ENCODE data around the gene SLC10A7.
A peak's percentile ranks its signal among the peaks of the same experiment; 100 is the strongest.

The SLC10A7 gene

GRCh38 chr4:146522098-146522868 lies 543 bp upstream of the SLC10A7 start:
- Histone ChIP-seq H3K36me3 (ENCODE audit: control insufficient read depth in 2 of 2, insufficient read depth in 2 of 2, low read length in 2 of 2) (no peaks in the 10 kb centered on the region), H3K9me3 (ENCODE audit: control insufficient read depth in 2 of 2, low read length in 2 of 2) (no peaks in the 10 kb centered on the region), H3K27me3 (ENCODE audit: control insufficient read depth in 2 of 2, insufficient read depth in 2 of 2, low read length in 2 of 2) (no peaks in the 10 kb centered on the region), H3K4me3 (ENCODE audit: low read length in 2 of 2) (peak overlapping the region; percentile 91 to 94), H3K27ac (ENCODE audit: low read depth in 2 of 2, low read length in 2 of 2) (peak overlapping the region; percentile 78 to 79), H3K9ac (ENCODE audit: low read depth in 1 of 2, low read length in 2 of 2) (peak overlapping the region; percentile 87 to 92), H3K4me1 (ENCODE audit: control insufficient read depth in 2 of 2, insufficient read depth in 2 of 2, low read length in 2 of 2) (peaks cover 11 to 14% of the 10 kb centered on the region in 2 donors)

GRCh38 chr4:146520896-146521540 lies 722 bp downstream of the SLC10A7 start:
- Histone ChIP-seq H3K27me3 (ENCODE audit: control insufficient read depth in 2 of 2, insufficient read depth in 2 of 2, low read length in 2 of 2) (no peaks in the 10 kb centered on the region), H3K27ac (ENCODE audit: low read depth in 2 of 2, low read length in 2 of 2) (peak overlapping the region; percentile 78 to 79), H3K36me3 (ENCODE audit: control insufficient read depth in 2 of 2, insufficient read depth in 2 of 2, low read length in 2 of 2) (no peaks in the 10 kb centered on the region), H3K4me3 (ENCODE audit: low read length in 2 of 2) (peak overlapping the region; percentile 91 to 94), H3K9ac (ENCODE audit: low read depth in 1 of 2, low read length in 2 of 2) (peak overlapping the region; percentile 87 to 92), H3K9me3 (ENCODE audit: control insufficient read depth in 2 of 2, low read length in 2 of 2) (no peaks in the 10 kb centered on the region), H3K4me1 (ENCODE audit: control insufficient read depth in 2 of 2, insufficient read depth in 2 of 2, low read length in 2 of 2) (peaks cover 11 to 14% of the 10 kb centered on the region in 2 donors)

- Histone ChIP-seq H3K9me3 (ENCODE audit: control insufficient read depth in 2 of 2, low read length in 2 of 2) (no peaks in the 10 kb centered on the region), H3K9ac (ENCODE audit: low read depth in 1 of 2, low read length in 2 of 2) (no peak overlapping the region), H3K27ac (ENCODE audit: low read depth in 2 of 2, low read length in 2 of 2) (no peak overlapping the region), H3K4me3 (ENCODE audit: low read length in 2 of 2) (no peak overlapping the region), H3K36me3 (ENCODE audit: control insufficient read depth in 2 of 2, insufficient read depth in 2 of 2, low read length in 2 of 2) (peaks cover 3 to 4% of the 10 kb centered on the region in 2 donors), H3K4me1 (ENCODE audit: control insufficient read depth in 2 of 2, insufficient read depth in 2 of 2, low read length in 2 of 2) (no peaks in the 10 kb centered on the region), H3K27me3 (ENCODE audit: control insufficient read depth in 2 of 2, insufficient read depth in 2 of 2, low read length in 2 of 2) (no peaks in the 10 kb centered on the region)
Measured at GRCh38 chr4:146514651-146515357, 6.9 kb downstream of the SLC10A7 start.

GRCh38 chr4:146513548-146513947 lies 8.2 kb downstream of the SLC10A7 start:
- Histone ChIP-seq H3K36me3 (ENCODE audit: control insufficient read depth in 2 of 2, insufficient read depth in 2 of 2, low read length in 2 of 2) (peaks cover 6 to 10% of the 10 kb centered on the region in 2 donors), H3K27me3 (ENCODE audit: control insufficient read depth in 2 of 2, insufficient read depth in 2 of 2, low read length in 2 of 2) (no peaks in the 10 kb centered on the region), H3K9me3 (ENCODE audit: control insufficient read depth in 2 of 2, low read length in 2 of 2) (no peaks in the 10 kb centered on the region), H3K4me1 (ENCODE audit: control insufficient read depth in 2 of 2, insufficient read depth in 2 of 2, low read length in 2 of 2) (no peaks in the 10 kb centered on the region), H3K27ac (ENCODE audit: low read depth in 2 of 2, low read length in 2 of 2) (no peak overlapping the region), H3K9ac (ENCODE audit: low read depth in 1 of 2, low read length in 2 of 2) (no peak overlapping the region), H3K4me3 (ENCODE audit: low read length in 2 of 2) (no peak overlapping the region)

- Histone ChIP-seq H3K9ac (ENCODE audit: low read depth in 1 of 2, low read length in 2 of 2) (no peak overlapping the region), H3K4me1 (ENCODE audit: control insufficient read depth in 2 of 2, insufficient read depth in 2 of 2, low read length in 2 of 2) (no peaks in the 10 kb centered on the region), H3K36me3 (ENCODE audit: control insufficient read depth in 2 of 2, insufficient read depth in 2 of 2, low read length in 2 of 2) (peaks cover 11 to 12% of the 10 kb centered on the region in 2 donors), H3K9me3 (ENCODE audit: control insufficient read depth in 2 of 2, low read length in 2 of 2) (no peaks in the 10 kb centered on the region), H3K27ac (ENCODE audit: low read depth in 2 of 2, low read length in 2 of 2) (no peak overlapping the region), H3K4me3 (ENCODE audit: low read length in 2 of 2) (no peak overlapping the region), H3K27me3 (ENCODE audit: control insufficient read depth in 2 of 2, insufficient read depth in 2 of 2, low read length in 2 of 2) (no peaks in the 10 kb centered on the region)
Measured at GRCh38 chr4:146511381-146511780, 10.4 kb downstream of the SLC10A7 start.

GRCh38 chr4:146510942-146511341 lies 10.8 kb downstream of the SLC10A7 start:
- H3K36me3 ChIP-seq (ENCODE audit: control insufficient read depth in 2 of 2, insufficient read depth in 2 of 2, low read length in 2 of 2): peaks cover 11 to 12% of the 10 kb centered on the region in 2 donors
- no peak overlapping the region for H3K9ac ChIP-seq (ENCODE audit: low read depth in 1 of 2, low read length in 2 of 2)
- H3K27ac ChIP-seq (ENCODE audit: low read depth in 2 of 2, low read length in 2 of 2): no peak overlapping the region
- no peaks in the 10 kb centered on the region for H3K27me3 ChIP-seq (ENCODE audit: control insufficient read depth in 2 of 2, insufficient read depth in 2 of 2, low read length in 2 of 2)
- H3K4me1 ChIP-seq (ENCODE audit: control insufficient read depth in 2 of 2, insufficient read depth in 2 of 2, low read length in 2 of 2): no peaks in the 10 kb centered on the region
- H3K4me3 ChIP-seq (ENCODE audit: low read length in 2 of 2): no peak overlapping the region
- H3K9me3 ChIP-seq (ENCODE audit: control insufficient read depth in 2 of 2, low read length in 2 of 2): no peaks in the 10 kb centered on the region

GRCh38 chr4:146508229-146508939 lies 13.4 kb downstream of the SLC10A7 start:
- H3K27ac ChIP-seq (ENCODE audit: low read depth in 2 of 2, low read length in 2 of 2): no peak overlapping the region
- H3K4me1 ChIP-seq (ENCODE audit: control insufficient read depth in 2 of 2, insufficient read depth in 2 of 2, low read length in 2 of 2): no peaks in the 10 kb centered on the region
- H3K27me3 ChIP-seq (ENCODE audit: control insufficient read depth in 2 of 2, insufficient read depth in 2 of 2, low read length in 2 of 2): no peaks in the 10 kb centered on the region
- H3K4me3 ChIP-seq (ENCODE audit: low read length in 2 of 2): no peak overlapping the region
- H3K36me3 ChIP-seq (ENCODE audit: control insufficient read depth in 2 of 2, insufficient read depth in 2 of 2, low read length in 2 of 2): peaks cover 7 to 11% of the 10 kb centered on the region in 2 donors
- no peaks in the 10 kb centered on the region for H3K9me3 ChIP-seq (ENCODE audit: control insufficient read depth in 2 of 2, low read length in 2 of 2)
- H3K9ac ChIP-seq (ENCODE audit: low read depth in 1 of 2, low read length in 2 of 2): no peak overlapping the region

GRCh38 chr4:146507632-146508031 lies 14.1 kb downstream of the SLC10A7 start:
- Histone ChIP-seq H3K36me3 (ENCODE audit: control insufficient read depth in 2 of 2, insufficient read depth in 2 of 2, low read length in 2 of 2) (peaks cover 7 to 14% of the 10 kb centered on the region in 2 donors), H3K4me1 (ENCODE audit: control insufficient read depth in 2 of 2, insufficient read depth in 2 of 2, low read length in 2 of 2) (no peaks in the 10 kb centered on the region), H3K9ac (ENCODE audit: low read depth in 1 of 2, low read length in 2 of 2) (no peak overlapping the region), H3K9me3 (ENCODE audit: control insufficient read depth in 2 of 2, low read length in 2 of 2) (no peaks in the 10 kb centered on the region), H3K4me3 (ENCODE audit: low read length in 2 of 2) (no peak overlapping the region), H3K27ac (ENCODE audit: low read depth in 2 of 2, low read length in 2 of 2) (no peak overlapping the region), H3K27me3 (ENCODE audit: control insufficient read depth in 2 of 2, insufficient read depth in 2 of 2, low read length in 2 of 2) (no peaks in the 10 kb centered on the region)

- Histone ChIP-seq H3K36me3 (ENCODE audit: control insufficient read depth in 2 of 2, insufficient read depth in 2 of 2, low read length in 2 of 2) (peaks cover 11 to 21% of the 10 kb centered on the region in 2 donors), H3K9me3 (ENCODE audit: control insufficient read depth in 2 of 2, low read length in 2 of 2) (no peaks in the 10 kb centered on the region), H3K27ac (ENCODE audit: low read depth in 2 of 2, low read length in 2 of 2) (no peak overlapping the region), H3K4me1 (ENCODE audit: control insufficient read depth in 2 of 2, insufficient read depth in 2 of 2, low read length in 2 of 2) (no peaks in the 10 kb centered on the region), H3K9ac (ENCODE audit: low read depth in 1 of 2, low read length in 2 of 2) (no peak overlapping the region), H3K4me3 (ENCODE audit: low read length in 2 of 2) (no peak overlapping the region), H3K27me3 (ENCODE audit: control insufficient read depth in 2 of 2, insufficient read depth in 2 of 2, low read length in 2 of 2) (no peaks in the 10 kb centered on the region)
Measured at GRCh38 chr4:146506272-146506671, 15.5 kb downstream of the SLC10A7 start.
